Muscle layer of duodenum (tissue), 2 donors: Measurements from ENCODE around the gene PUM2.
"Not testable (repeated sequence)": the region's sequence is repeated elsewhere in the genome, so short reads cannot be mapped to it uniquely, and the experiment has no call there.

Source experiments
- H3K27ac ChIP-seq: one replicate; pipeline ENCODE4 v1.7.0; 2013; ENCODE audit warnings: mild to moderate bottlenecking, low read length
- H3K27me3 ChIP-seq: one replicate; pipeline ENCODE4 v1.7.0; 2013; ENCODE audit warnings: low read depth, mild to moderate bottlenecking, control low read depth, low read length
- H3K36me3 ChIP-seq, 2 donors: one replicate each; pipeline ENCODE4 v1.7.0; 2013; ENCODE audit warnings: low read length in 2 of 2, control low read depth in 1 of 2, mild to moderate bottlenecking in 1 of 2; ENCODE audit not compliant: insufficient read depth in 2 of 2, control insufficient read depth in 1 of 2
- H3K4me1 ChIP-seq, 2 donors: one replicate each; pipeline ENCODE4 v1.7.0; 2013; ENCODE audit warnings: low read length in 2 of 2, mild to moderate bottlenecking in 2 of 2, control low read depth in 1 of 2, moderate library complexity in 1 of 2; ENCODE audit not compliant: insufficient read depth in 2 of 2, control insufficient read depth in 1 of 2
- H3K4me3 ChIP-seq, 2 donors: one replicate each; pipeline ENCODE4 v1.7.0; 2013; ENCODE audit warnings: low read length in 2 of 2, low read depth in 1 of 2, mild to moderate bottlenecking in 1 of 2
- H3K9me3 ChIP-seq, 2 donors: one replicate each; pipeline ENCODE4 v1.7.0; 2013; ENCODE audit warnings: low read length in 2 of 2, control low read depth in 1 of 2, mild to moderate bottlenecking in 1 of 2; ENCODE audit not compliant: control insufficient read depth in 1 of 2
- donor health status: healthy.

PUM2 gene

GRCh38 chr2:20381457-20381856 lies 30.8 kb upstream of the PUM2 start:
- Histone ChIP-seq H3K4me3 (no peak overlapping the region), H3K27me3 (no peaks in the 10 kb centered on the region), H3K36me3 (no peaks in the 10 kb centered on the region), H3K27ac (peak overlapping the region; percentile 22), H3K9me3 (no peaks in the 10 kb centered on the region), H3K4me1 (peaks cover 4 to 22% of the 10 kb centered on the region in 2 donors)

GRCh38 chr2:20378891-20379519 lies 28.4 kb upstream of the PUM2 start:
- H3K27ac ChIP-seq = peak overlapping the region; percentile 63
- no peaks in the 10 kb centered on the region for H3K36me3 ChIP-seq
- no peaks in the 10 kb centered on the region for H3K9me3 ChIP-seq
- no peak overlapping the region for H3K4me3 ChIP-seq
- peaks cover 4 to 22% of the 10 kb centered on the region in 2 donors for H3K4me1 ChIP-seq
- no peaks in the 10 kb centered on the region for H3K27me3 ChIP-seq

DNA sequence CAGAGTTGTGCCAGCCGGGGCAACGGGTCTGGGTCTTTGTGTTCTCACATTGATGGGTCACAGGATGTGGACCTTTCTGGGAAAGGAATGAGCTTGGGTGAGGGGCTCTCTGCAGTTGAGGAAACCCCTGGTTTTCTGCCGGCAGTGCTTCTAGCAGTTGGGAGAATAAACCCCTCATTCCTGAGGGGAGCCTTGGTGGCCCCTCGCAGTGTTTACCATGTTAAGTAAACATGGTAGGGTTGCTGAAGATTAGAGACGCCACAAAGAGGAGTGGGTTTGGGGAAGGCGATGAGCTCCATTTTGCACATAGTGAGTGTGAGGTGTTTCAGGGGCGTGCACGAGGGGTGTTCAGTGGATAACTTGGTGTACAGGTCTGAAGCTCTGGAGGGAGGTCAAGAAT lies 27.7 kb upstream of the PUM2 start:
- H3K4me1 ChIP-seq = peaks cover 4 to 22% of the 10 kb centered on the region in 2 donors
- no peaks in the 10 kb centered on the region for H3K36me3 ChIP-seq
- H3K9me3 ChIP-seq = no peaks in the 10 kb centered on the region
- no peak overlapping the region for H3K4me3 ChIP-seq
- H3K27ac ChIP-seq = no peak overlapping the region
- no peaks in the 10 kb centered on the region for H3K27me3 ChIP-seq

DNA sequence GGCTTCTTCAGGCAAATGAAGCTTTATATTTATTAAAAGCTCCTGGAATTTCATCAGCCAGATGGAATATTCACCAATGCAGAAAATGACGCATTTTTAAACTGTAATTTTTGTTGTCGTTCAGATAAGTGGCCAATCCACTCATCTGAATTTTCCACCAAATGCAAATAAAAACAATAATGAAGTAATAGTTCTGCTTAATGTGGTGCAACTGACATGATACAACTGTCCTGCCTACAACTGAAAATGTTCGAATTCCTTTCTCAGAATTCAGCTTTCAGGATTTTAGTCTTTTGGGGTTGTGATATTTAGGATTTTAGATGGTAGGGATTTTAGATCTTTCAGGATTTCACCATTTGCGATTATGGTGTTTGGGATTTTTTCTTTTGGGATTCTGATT lies 27.1 kb upstream of the PUM2 start:
- Histone ChIP-seq H3K36me3 (no peaks in the 10 kb centered on the region), H3K27ac (no peak overlapping the region), H3K9me3 (no peaks in the 10 kb centered on the region), H3K4me3 (no peak overlapping the region), H3K4me1 (peaks cover 4 to 22% of the 10 kb centered on the region in 2 donors), H3K27me3 (no peaks in the 10 kb centered on the region)

GRCh38 chr2:20374982-20375381 lies 24.3 kb upstream of the PUM2 start:
- not testable (repeated sequence) for H3K4me3 ChIP-seq, H3K27ac ChIP-seq, H3K36me3 ChIP-seq, H3K9me3 ChIP-seq, H3K27me3 ChIP-seq
- peaks cover 4 to 13% of the 10 kb centered on the region in 2 donors for H3K4me1 ChIP-seq

GRCh38 chr2:20372896-20373640 lies 22.4 kb upstream of the PUM2 start:
- no peaks in the 10 kb centered on the region for H3K36me3 ChIP-seq
- H3K27me3 ChIP-seq = no peaks in the 10 kb centered on the region
- no peak overlapping the region for H3K4me3 ChIP-seq
- no peak overlapping the region for H3K27ac ChIP-seq
- H3K4me1 ChIP-seq = peaks cover 0 to 4% of the 10 kb centered on the region in 2 donors
- H3K9me3 ChIP-seq = no peaks in the 10 kb centered on the region

- H3K4me1 ChIP-seq = peaks cover 0 to 4% of the 10 kb centered on the region in 2 donors
- H3K27ac ChIP-seq = no peak overlapping the region
- no peak overlapping the region for H3K4me3 ChIP-seq
- no peaks in the 10 kb centered on the region for H3K27me3 ChIP-seq
- H3K36me3 ChIP-seq = no peaks in the 10 kb centered on the region
- no peaks in the 10 kb centered on the region for H3K9me3 ChIP-seq
Observed at GRCh38 chr2:20371323-20372025, 20.8 kb upstream of the PUM2 start.

GRCh38 chr2:20370191-20370590 lies 19.5 kb upstream of the PUM2 start:
- Histone ChIP-seq H3K27ac (no peak overlapping the region), H3K27me3 (no peaks in the 10 kb centered on the region), H3K36me3 (no peaks in the 10 kb centered on the region), H3K9me3 (no peaks in the 10 kb centered on the region), H3K4me1 (peaks cover 0 to 4% of the 10 kb centered on the region in 2 donors), H3K4me3 (no peak overlapping the region)

DNA sequence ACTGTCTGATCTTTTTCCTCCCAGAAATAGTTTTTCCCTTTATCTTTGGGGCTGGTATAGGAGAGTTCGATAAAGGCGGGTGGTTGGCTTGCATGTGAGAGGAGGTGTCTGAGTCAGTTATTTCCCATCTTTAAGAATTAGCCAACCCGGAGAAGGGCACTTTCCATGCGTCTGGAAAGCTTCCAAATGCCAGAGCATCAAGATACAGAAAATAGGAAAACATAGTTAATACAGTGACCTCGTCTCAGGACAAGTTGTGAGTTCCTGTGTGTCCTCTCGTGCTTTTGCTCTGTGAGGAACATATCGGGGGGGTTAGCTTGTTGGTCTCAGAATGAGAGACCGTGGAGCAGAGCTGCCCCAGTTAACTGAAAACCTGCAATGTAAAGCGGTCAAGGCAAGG lies 18.7 kb upstream of the PUM2 start:
- no peaks in the 10 kb centered on the region for H3K27me3 ChIP-seq
- no peaks in the 10 kb centered on the region for H3K36me3 ChIP-seq
- no peak overlapping the region for H3K4me3 ChIP-seq
- no peaks in the 10 kb centered on the region for H3K9me3 ChIP-seq
- no peak overlapping the region for H3K27ac ChIP-seq
- H3K4me1 ChIP-seq = peaks cover 0 to 4% of the 10 kb centered on the region in 2 donors

DNA sequence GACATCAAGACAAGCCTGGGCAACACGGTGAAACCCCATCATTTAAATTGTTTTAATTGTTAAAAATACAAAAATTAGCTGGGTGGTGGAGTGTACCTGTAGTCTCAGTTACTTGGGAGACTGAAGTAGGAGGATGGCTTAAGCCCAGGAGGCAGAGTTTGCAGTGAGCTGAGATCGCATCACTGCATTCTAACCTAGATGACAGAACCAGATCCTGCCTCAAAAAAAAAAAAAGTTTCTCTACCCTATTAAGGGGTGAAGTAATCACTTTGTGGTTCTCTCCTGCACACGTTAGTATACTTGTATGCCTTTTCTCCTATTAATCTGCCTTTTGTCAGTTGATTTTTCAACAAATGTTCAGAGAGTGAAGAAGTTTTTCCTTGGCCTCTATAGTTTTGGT lies 18.1 kb upstream of the PUM2 start:
- H3K36me3 ChIP-seq = no peaks in the 10 kb centered on the region
- no peaks in the 10 kb centered on the region for H3K9me3 ChIP-seq
- no peak overlapping the region for H3K27ac ChIP-seq
- no peak overlapping the region for H3K4me3 ChIP-seq
- H3K4me1 ChIP-seq = peaks cover 0 to 4% of the 10 kb centered on the region in 2 donors
- no peaks in the 10 kb centered on the region for H3K27me3 ChIP-seq

DNA sequence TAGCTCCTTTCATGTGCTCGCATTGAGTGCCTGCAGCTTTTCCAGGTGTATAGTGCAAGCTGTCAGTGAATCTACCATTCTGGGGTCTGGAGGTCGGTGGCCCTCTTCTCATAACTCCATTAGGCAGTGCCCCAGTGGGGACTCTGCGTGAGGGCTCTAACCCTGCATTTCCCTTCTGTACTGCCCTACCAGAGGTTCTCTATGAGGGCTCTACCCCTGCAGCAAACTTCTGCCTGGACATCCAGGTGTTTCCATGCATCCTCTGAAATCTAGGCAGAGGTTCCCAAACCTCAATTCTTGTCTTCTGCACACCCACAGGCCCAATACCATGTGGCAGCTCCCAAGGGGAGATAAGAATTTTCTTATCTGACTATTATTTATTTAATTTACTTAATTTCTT lies 17.3 kb upstream of the PUM2 start:
- H3K27me3 ChIP-seq, H3K36me3 ChIP-seq, H3K27ac ChIP-seq, H3K4me1 ChIP-seq, H3K9me3 ChIP-seq, H3K4me3 ChIP-seq: not testable (repeated sequence)
